H1 (cell line): ENCODE results near the gene RASGRF1. TPM values are rescaled to one million over a fixed set of nuclear protein-coding genes. Genes with fewer than 3 reads are reported as not detected.

ENCODE experiments used
- CTCF ChIA-PET: fragments of 300-600 bp; sonication (Branson Sonifier 250); formaldehyde crosslinking; loops from one replicate; lab custom pipeline; 2021; ENCODE audit not compliant: partially characterized antibody; lab: Charles Lee
- POLR2A ChIA-PET: fragments of 300-600 bp; sonication (Branson Sonifier 250); formaldehyde crosslinking; loops from one replicate; lab custom pipeline; 2021; ENCODE audit warnings: inconsistent platforms; ENCODE audit not compliant: partially characterized antibody; lab: Charles Lee
- DNase-seq, 2 experiments: peaks; one replicate each; pipeline versions ENCODE4 v3.0.0 to v3.0.0-alpha.2; 2010 to 2022; ENCODE audit warnings: low spot score in 2 of 2, low read depth in 1 of 2, mixed read lengths in 1 of 2
- FAIRE-seq: peaks from 2 replicates; lab custom pipeline; 2011; peaks lifted over from hg19 to GRCh38; lab: Jason Lieb, UNC
- H2AFZ ChIP-seq: 2 replicates; pipeline ENCODE4 v1.8.1; 2012; ENCODE audit warnings: low read length, inconsistent platforms
- H2AK5ac ChIP-seq: 2 replicates; pipeline ENCODE4 v1.6.1; 2013; ENCODE audit warnings: low read depth, low read length
- H2BK120ac ChIP-seq: replicated peaks from 2 replicates; pipeline ENCODE3; 2013; ENCODE audit warnings: low read depth, low read length, inconsistent platforms
- H2BK12ac ChIP-seq: 2 replicates; pipeline ENCODE4 v1.6.1; 2013; ENCODE audit warnings: low read depth, low read length
- H2BK15ac ChIP-seq: 2 replicates; pipeline ENCODE4 v1.6.1; 2013; ENCODE audit warnings: low read length
- H2BK20ac ChIP-seq: 2 replicates; pipeline ENCODE4 v1.6.1; 2013; ENCODE audit warnings: low read length
- H2BK5ac ChIP-seq: 2 replicates; pipeline ENCODE4 v1.6.1; 2013; ENCODE audit warnings: low read depth, low read length
- H3K14ac ChIP-seq: 2 replicates; pipeline ENCODE4 v1.6.1; 2013; ENCODE audit warnings: inconsistent platforms; ENCODE audit not compliant: insufficient read length
- H3K18ac ChIP-seq: 2 replicates; pipeline ENCODE4 v1.6.1; 2013; ENCODE audit warnings: low read length; ENCODE audit errors: extremely low read depth
- H3K23ac ChIP-seq: 2 replicates; pipeline ENCODE4 v1.6.1; 2013; ENCODE audit warnings: inconsistent platforms; ENCODE audit not compliant: insufficient read length
- H3K23me2 ChIP-seq: 2 replicates; pipeline ENCODE4 v1.6.1; 2013; ENCODE audit warnings: low read depth, low read length
- H3K27ac ChIP-seq: 2 replicates; pipeline ENCODE4 v1.6.1; 2011; ENCODE audit warnings: low read depth, low read length, inconsistent platforms
- H3K27me3 ChIP-seq, 4 experiments: replicated peaks in 1 of 4; 1 replicate in 1 of 4; 2 replicates in 3 of 4; pipeline versions ENCODE4 v1.6.1 to v1.8.1; 2011 to 2013; ENCODE audit warnings: low read length in 3 of 4, mild to moderate bottlenecking in 3 of 4, inconsistent platforms in 2 of 4, mixed read lengths in 2 of 4, moderate library complexity in 1 of 4; ENCODE audit not compliant: control insufficient read depth in 3 of 4, insufficient read depth in 3 of 4; ENCODE audit errors: extremely low read depth in 1 of 4
- H3K36me3 ChIP-seq, 4 experiments: 2 replicates each; pipeline versions ENCODE4 v1.6.1 to v1.8.1; 2011 to 2013; ENCODE audit warnings: mild to moderate bottlenecking in 4 of 4, low read length in 3 of 4, moderate library complexity in 2 of 4, control low read depth in 1 of 4, inconsistent platforms in 1 of 4; ENCODE audit not compliant: insufficient read depth in 4 of 4, control insufficient read depth in 2 of 4
- H3K4ac ChIP-seq: replicated peaks from 2 replicates; pipeline ENCODE3; 2013; ENCODE audit warnings: low read length, low read depth, mixed read lengths, inconsistent platforms; ENCODE audit not compliant: insufficient read length
- H3K4me1 ChIP-seq, 4 experiments: replicated peaks in 1 of 4; 1 replicate in 1 of 4; 2 replicates in 3 of 4; pipeline versions ENCODE4 v1.6.1 to v1.8.1; 2011 to 2013; ENCODE audit warnings: low read length in 3 of 4, inconsistent platforms in 2 of 4, mixed read lengths in 1 of 4; ENCODE audit not compliant: insufficient read depth in 4 of 4, control insufficient read depth in 3 of 4
- H3K4me2 ChIP-seq, 2 experiments: 2 replicates each; pipeline versions ENCODE4 v1.6.1 to v1.8.1; 2011 to 2013; ENCODE audit warnings: low read depth in 2 of 2, low read length in 2 of 2, control low read depth in 1 of 2, inconsistent platforms in 1 of 2, mild to moderate bottlenecking in 1 of 2; ENCODE audit not compliant: insufficient read depth in 1 of 2
- H3K4me3 ChIP-seq, 4 experiments: fragments of 200-600, 300-600 bp in 1 of 4; sonication (generic), shearing (Covaris generic), sonication (Bioruptor Twin) in 1 of 4; 2 replicates each; pipeline versions ENCODE4 v1.5.1 to v1.8.1; 2011 to 2016; ENCODE audit warnings: low read length in 4 of 4, low read depth in 3 of 4, control low read depth in 2 of 4, inconsistent platforms in 2 of 4, mild to moderate bottlenecking in 2 of 4, mixed read lengths in 1 of 4, moderate library complexity in 1 of 4; ENCODE audit not compliant: insufficient read depth in 2 of 4; ENCODE audit errors: extremely low read depth in 1 of 4
- H3K56ac ChIP-seq: replicated peaks from 2 replicates; pipeline ENCODE3; 2013; ENCODE audit warnings: low read depth, mild to moderate bottlenecking, mixed read lengths, low read length, inconsistent platforms; ENCODE audit not compliant: insufficient read length
- H3K79me1 ChIP-seq: 2 replicates; pipeline ENCODE4 v1.6.1; 2013; ENCODE audit warnings: low read depth, low read length, control low read depth
- H3K79me2 ChIP-seq, 2 experiments: 2 replicates each; pipeline versions ENCODE4 v1.6.1 to v1.8.1; 2012 to 2013; ENCODE audit warnings: low read length in 2 of 2, mild to moderate bottlenecking in 2 of 2, inconsistent platforms in 1 of 2; ENCODE audit not compliant: insufficient read depth in 2 of 2, control insufficient read depth in 1 of 2
- H3K9ac ChIP-seq, 4 experiments: replicated peaks in 1 of 4; 1 replicate in 1 of 4; 2 replicates in 3 of 4; pipeline versions ENCODE4 v1.6.1 to v1.8.1; 2011 to 2013; ENCODE audit warnings: low read depth in 3 of 4, low read length in 3 of 4, control low read depth in 2 of 4, mild to moderate bottlenecking in 2 of 4, moderate library complexity in 2 of 4, inconsistent platforms in 1 of 4; ENCODE audit errors: extremely low read depth in 1 of 4
- H3K9me3 ChIP-seq, 2 experiments: 2 replicates each; pipeline versions ENCODE4 v1.6.1 to v1.8.1; 2012 to 2013; ENCODE audit warnings: mild to moderate bottlenecking in 2 of 2, moderate library complexity in 2 of 2, control low read depth in 1 of 2, inconsistent platforms in 1 of 2, low read depth in 1 of 2, low read length in 1 of 2, mixed read lengths in 1 of 2; ENCODE audit not compliant: insufficient read depth in 2 of 2
- H4K20me1 ChIP-seq, 2 experiments: replicated peaks in 1 of 2; 2 replicates each; pipeline versions ENCODE3 to v1.8.1; 2011 to 2013; ENCODE audit warnings: inconsistent platforms in 2 of 2, low read length in 2 of 2, mild to moderate bottlenecking in 1 of 2; ENCODE audit not compliant: insufficient read depth in 2 of 2, control insufficient read depth in 1 of 2
- H4K5ac ChIP-seq: 2 replicates; pipeline ENCODE4 v1.6.1; 2013; ENCODE audit warnings: low read length, low read depth, mixed read lengths, inconsistent platforms; ENCODE audit not compliant: insufficient read length
- H4K8ac ChIP-seq: 2 replicates; pipeline ENCODE4 v1.8.0; 2013; ENCODE audit warnings: mild to moderate bottlenecking, moderate library complexity, low read length, inconsistent platforms; ENCODE audit not compliant: insufficient read depth; ENCODE audit errors: extremely low read depth
- H4K91ac ChIP-seq: replicated peaks from 2 replicates; pipeline ENCODE3; 2013; ENCODE audit warnings: low read length, mixed read lengths, inconsistent platforms; ENCODE audit not compliant: insufficient read length
- ATF3 ChIP-seq: IDR thresholded peaks from 2 replicates; pipeline ENCODE4 v1.6.1; 2011; ENCODE audit warnings: low read depth, mild to moderate bottlenecking, low read length; ENCODE audit not compliant: insufficient read depth
- CREB1 ChIP-seq: IDR thresholded peaks from 2 replicates; pipeline ENCODE4 v1.6.1; 2012; ENCODE audit warnings: inconsistent platforms
- CTBP2 ChIP-seq: IDR thresholded peaks from 2 replicates; pipeline ENCODE4 v1.7.0; 2011; ENCODE audit warnings: borderline replicate concordance, mild to moderate bottlenecking, moderate library complexity, mixed read lengths, low read length; ENCODE audit not compliant: insufficient read depth, insufficient read length
- CTCF ChIP-seq, 3 experiments: IDR thresholded peaks; 1 replicate in 2 of 3; 2 replicates in 1 of 3; pipeline versions ENCODE4 v1.5.1 to v1.6.1; 2011; ENCODE audit warnings: low read length in 3 of 3, mild to moderate bottlenecking in 3 of 3, inconsistent platforms in 2 of 3, low read depth in 1 of 3, moderate library complexity in 1 of 3; ENCODE audit not compliant: insufficient read depth in 1 of 3; ENCODE audit errors: control extremely low read depth in 1 of 3
- EGR1 ChIP-seq: IDR thresholded peaks from 2 replicates; pipeline ENCODE4 v1.6.1; 2011; ENCODE audit warnings: low read depth, low read length, borderline replicate concordance
- MAX ChIP-seq: IDR thresholded peaks from 2 replicates; pipeline ENCODE4 v1.6.1; 2012; ENCODE audit warnings: inconsistent platforms
- SIRT6 ChIP-seq: IDR thresholded peaks from one replicate; pipeline ENCODE4 v1.7.1; 2012; ENCODE audit warnings: low read length, inconsistent platforms
- TCF12 ChIP-seq: IDR thresholded peaks from 2 replicates; pipeline ENCODE4 v1.6.1; 2011; ENCODE audit warnings: low read depth, mild to moderate bottlenecking, low read length
- TEAD4 ChIP-seq: IDR thresholded peaks from 2 replicates; pipeline ENCODE4 v1.6.1; 2012; ENCODE audit warnings: low read depth, low read length, inconsistent platforms, mixed read lengths
- WGBS, 2 experiments: shearing (Covaris generic) in 1 of 2; methylation state at CpG; one replicate each; pipeline versions ENCODE4 v1.1.6 to v1.1.7; 2013 to 2015; ENCODE audit warnings: low lambda C conversion rate in 2 of 2, mixed read lengths in 2 of 2, inconsistent platforms in 1 of 2, low coverage in 1 of 2, missing lambda C conversion rate in 1 of 2; ENCODE audit not compliant: insufficient replicate concordance in 2 of 2, insufficient coverage in 1 of 2, insufficient read length in 1 of 2; ENCODE audit errors: extremely low coverage in 1 of 2, missing lambda C conversion rate in 1 of 2; 5-methylcytosine and 5-hydroxymethylcytosine counted together
- polyA plus RNA-seq, 7 experiments: library from polyadenylated mRNA; depleted of rRNA in 3 of 7; stranded (reverse) in 5 of 7; unstranded in 2 of 7; fragments of >200 nt in 5 of 7; fragments of 200-250 nt in 2 of 7; gene quantifications; 1 replicate in 5 of 7; 2 replicates in 1 of 7; 4 replicates in 1 of 7; pipeline versions ENCODE4 v1.2.1 to v1.2.3, GENCODE V29; 2011 to 2013; ENCODE audit warnings: missing spikeins in 2 of 7, mixed read lengths in 2 of 7
- total RNA-seq: library from RNA; stranded (reverse); fragmentation: NEBNext Ultra II Directional; extraction: Animal tissue kit (Norgen Biotek cat#: 25700); gene quantifications from 2 replicates; pipeline ENCODE4 v1.2.1, GENCODE V29; 2021

Gene RASGRF1
- total and polyA plus RNA-seq, 2 of the 8 experiments (the other 6 are each of a cell fraction or from before 2014, with no cell fraction given): 0.42 to 0.67 TPM

- CTCF ChIA-PET: interaction anchor here (1.5 to 3.4 kb wide), 7 partner anchors 9 to 165 kb away, joined by 5 to 26 read pairs (median 8); no protein-coding TSS in a partner anchor
- H2BK20ac ChIP-seq: no peak overlapping the region
- 78% methylated on average over 4 of the region's 4 CpGs; no CpG with 5 or more reads in 1 of the 2 experiments for WGBS, 2 experiments
- no peak overlapping the region for H3K14ac ChIP-seq
- POLR2A ChIA-PET: no interaction called here
- H3K79me1 ChIP-seq: no peaks in the 10 kb centered on the region
- H4K8ac ChIP-seq: no peak overlapping the region
- H4K91ac ChIP-seq: no peak overlapping the region
- H3K4me1 ChIP-seq: no peaks in the 10 kb centered on the region; a peak in 1 of 7 replicates
- H3K79me2 ChIP-seq: no peaks in the 10 kb centered on the region
- H3K23ac ChIP-seq: no peak overlapping the region
- DNase-seq: no peak
- H3K27ac ChIP-seq: no peak overlapping the region
- H3K4ac ChIP-seq: no peak overlapping the region
- no peaks in the 10 kb centered on the region; a peak in 1 of 4 replicates for H3K9me3 ChIP-seq
- H2BK15ac ChIP-seq: peak overlapping the region; percentile 10; the same call in 1 of the 2 replicates
- no peak overlapping the region for H2BK120ac ChIP-seq
- no peak overlapping the region for H2BK12ac ChIP-seq
- H3K56ac ChIP-seq: no peak overlapping the region
- no peak overlapping the region for H3K18ac ChIP-seq
- H4K5ac ChIP-seq: no peak overlapping the region
- H2AK5ac ChIP-seq: no peak overlapping the region
- H3K4me2 ChIP-seq: no peak overlapping the region
- H2BK5ac ChIP-seq: no peak overlapping the region
- no peak overlapping the region for H3K4me3 ChIP-seq
- no peaks in the 10 kb centered on the region for H3K36me3 ChIP-seq
- H2AFZ ChIP-seq: no peak overlapping the region
- H3K9ac ChIP-seq: no peak overlapping the region
- FAIRE-seq: no peak
- no peaks in the 10 kb centered on the region for H4K20me1 ChIP-seq
- no peaks in the 10 kb centered on the region for H3K27me3 ChIP-seq
- peaks cover 4% of the 10 kb centered on the region; the same call in 1 of the 2 replicates for H3K23me2 ChIP-seq
- TF ChIP-seq CTCF (IDR thresholded peaks at IDR 0.05; ENCODE audit: control extremely low read depth in 1 of 3, insufficient read depth in 1 of 3, low read depth in 1 of 3, low read length in 3 of 3) (no peak), CTBP2 (no peak), EGR1 (no peak), CREB1 (no peak), SIRT6 (no peak), TCF12 (no peak), TEAD4 (no peak), MAX (no peak), ATF3 (no peak)
Measured at GRCh38 chr15:79018960-79019359, 71.6 kb downstream of the RASGRF1 start.
